Germinal center (tissue), 1 donor: ENCODE data around the gene SLC12A7.
"Not testable (repeated sequence)": the region's sequence is repeated elsewhere in the genome, so short reads cannot be mapped to it uniquely, and the experiment has no call there.

Experiments used
- DNase-seq: peaks from one replicate; pipeline ENCODE4 v3.0.0; 2012; ENCODE audit warnings: mixed read lengths, low spot score

Gene SLC12A7

GRCh38 chr5:1111727-1112289, at the start of gene SLC12A7:
SLC12A7 (minus strand) TSS chr5:1112063; CDS start chr5:1111991, 72 bp downstream.
- DNase-seq = peak; percentile 58

- DNase-seq = no peak
These were observed 49.4 kb upstream of the SLC12A7 start for GRCh38 chr5:1161108-1161832.

GRCh38 chr5:1159774-1160406, 48.0 kb upstream of the SLC12A7 start:
- DNase-seq = no peak

- no peak for DNase-seq
These were observed 47.4 kb upstream of the SLC12A7 start for GRCh38 chr5:1159341-1159675.

DNA sequence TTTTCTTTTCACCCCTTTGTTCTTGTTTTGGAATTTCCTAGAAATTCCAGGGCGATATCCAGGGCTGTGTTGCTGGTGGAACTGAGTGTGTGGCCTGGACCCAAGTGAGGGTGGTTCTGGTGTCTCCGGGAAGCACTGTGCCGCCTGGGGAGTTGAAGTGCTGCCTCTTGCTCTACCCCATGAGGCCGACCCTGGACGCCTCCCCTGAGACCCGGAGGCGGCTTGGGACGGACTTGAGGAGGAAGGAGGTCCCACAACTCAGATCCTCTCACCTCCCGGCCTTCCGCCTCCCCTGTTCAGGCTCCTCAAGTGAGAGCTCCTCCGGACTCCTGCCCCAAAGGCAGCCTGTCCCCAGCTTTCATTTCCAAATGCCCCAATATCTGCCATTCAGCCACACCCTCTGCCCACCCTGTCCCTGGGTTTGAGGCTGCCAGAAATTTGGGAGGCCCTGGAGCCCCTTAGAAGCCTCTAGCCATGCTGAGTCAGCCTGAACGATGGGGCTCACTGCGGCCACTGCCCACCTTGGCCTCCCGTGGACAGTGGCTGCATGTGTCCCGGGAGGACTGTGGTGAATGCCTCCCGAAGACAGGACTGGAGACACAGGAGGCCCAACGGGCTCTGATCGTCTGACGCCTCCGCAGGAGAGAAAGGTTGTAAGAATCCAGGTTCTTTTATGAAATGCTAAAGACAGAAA, 46.9 kb upstream of the SLC12A7 start:
- no peak for DNase-seq

DNA sequence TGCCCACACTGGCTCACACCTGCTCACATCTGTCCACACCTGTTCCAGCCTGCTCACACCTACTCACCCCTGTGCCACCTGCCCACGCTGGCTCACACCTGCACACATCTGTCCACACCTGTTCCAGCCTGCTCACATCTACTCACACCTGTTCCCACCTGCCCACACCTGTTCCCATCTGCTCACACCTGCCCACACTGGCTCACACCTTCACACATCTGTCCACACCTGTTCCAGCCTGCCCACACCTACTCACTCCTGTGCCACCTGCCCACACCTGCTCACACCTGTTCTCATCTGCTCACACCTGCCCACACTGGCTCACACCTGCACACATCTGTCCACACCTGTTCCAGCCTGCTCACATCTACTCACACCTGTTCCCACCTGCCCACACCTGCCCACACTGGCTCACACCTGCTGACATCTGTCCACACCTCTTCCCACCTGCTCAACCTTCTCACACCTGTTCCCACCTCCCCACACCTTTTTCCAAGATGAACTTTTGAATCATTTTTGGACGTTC, 45.7 kb upstream of the SLC12A7 start:
- DNase-seq = not testable (repeated sequence)

DNA sequence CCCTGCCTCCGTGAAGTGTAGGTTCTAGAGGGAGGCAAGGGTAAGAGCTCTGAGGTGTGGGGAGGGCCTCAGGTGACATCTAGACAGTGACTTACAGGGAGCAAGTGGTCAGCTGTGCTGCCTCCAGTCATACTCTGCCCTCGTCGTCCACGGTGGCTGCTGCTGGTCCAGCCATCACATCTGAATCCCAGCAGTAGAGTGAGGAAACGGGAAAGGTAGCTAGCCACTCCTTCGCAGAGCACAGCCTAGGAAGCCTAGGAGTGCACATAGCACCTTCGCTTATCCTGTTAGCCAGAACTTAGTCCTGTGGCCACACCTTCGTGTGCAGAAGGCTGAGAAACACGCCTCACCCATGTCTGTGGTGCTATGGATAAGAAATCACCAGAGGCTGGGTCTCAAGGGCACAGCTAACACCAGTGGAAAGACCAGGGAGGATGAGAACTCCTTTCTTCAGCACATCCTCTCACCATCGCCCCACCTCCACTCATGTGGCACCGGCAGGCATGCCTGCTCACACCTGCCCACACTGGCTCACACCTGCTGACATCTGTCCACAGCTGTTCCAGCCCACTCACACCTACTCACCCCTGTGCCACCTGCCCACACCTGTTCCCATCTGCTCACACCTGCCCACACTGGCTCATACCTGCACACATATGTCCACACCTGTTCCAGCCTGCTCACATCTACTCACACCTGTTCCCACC, 45.0 kb upstream of the SLC12A7 start:
- no peak for DNase-seq

- DNase-seq = no peak
These were observed 44.3 kb upstream of the SLC12A7 start for GRCh38 chr5:1156033-1156753.

DNA sequence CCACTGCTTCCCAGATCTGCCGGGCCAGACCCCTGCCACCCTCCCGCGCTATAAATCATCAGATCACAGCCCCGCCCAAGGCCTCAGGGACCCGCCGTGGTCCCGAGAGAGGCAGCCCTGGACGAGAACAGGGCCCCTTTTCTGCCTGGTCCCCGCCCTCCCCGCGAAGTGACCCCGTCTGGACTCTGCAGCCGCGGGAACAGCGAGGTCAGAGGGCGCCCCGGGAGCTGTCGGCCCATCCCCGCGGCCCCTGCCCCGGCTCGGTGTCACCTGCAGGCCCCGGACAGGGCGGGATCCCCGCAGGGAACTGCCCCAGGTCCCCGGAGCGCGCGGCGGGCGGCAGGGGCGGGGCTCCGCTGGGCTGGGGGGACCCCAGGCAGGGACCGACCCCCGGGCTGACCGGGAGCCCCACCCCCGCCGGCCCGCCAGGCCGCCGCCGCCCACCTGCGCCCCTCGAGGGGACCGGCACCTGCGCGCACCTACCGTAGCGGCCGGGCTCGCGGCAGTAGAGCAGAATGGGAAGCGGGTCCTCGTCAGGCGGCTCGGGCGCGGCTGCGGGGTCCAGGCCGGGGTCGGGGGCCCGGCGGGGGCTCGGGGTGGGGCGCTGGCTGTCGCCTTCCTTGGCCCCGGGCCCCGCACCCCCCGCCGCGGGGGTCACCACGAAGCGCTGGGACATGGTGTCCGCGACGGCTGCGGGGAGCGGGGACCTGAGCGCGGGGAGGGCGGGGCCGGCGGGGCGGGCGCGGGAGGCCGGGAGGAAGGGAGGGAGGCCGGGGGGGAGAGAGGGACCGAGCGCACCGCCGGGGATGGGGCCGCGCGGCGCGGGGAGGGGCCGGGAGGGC, 43.5 kb upstream of the SLC12A7 start:
- DNase-seq = no peak

GRCh38 chr5:1153428-1153827, 41.6 kb upstream of the SLC12A7 start:
- DNase-seq = no peak

DNA sequence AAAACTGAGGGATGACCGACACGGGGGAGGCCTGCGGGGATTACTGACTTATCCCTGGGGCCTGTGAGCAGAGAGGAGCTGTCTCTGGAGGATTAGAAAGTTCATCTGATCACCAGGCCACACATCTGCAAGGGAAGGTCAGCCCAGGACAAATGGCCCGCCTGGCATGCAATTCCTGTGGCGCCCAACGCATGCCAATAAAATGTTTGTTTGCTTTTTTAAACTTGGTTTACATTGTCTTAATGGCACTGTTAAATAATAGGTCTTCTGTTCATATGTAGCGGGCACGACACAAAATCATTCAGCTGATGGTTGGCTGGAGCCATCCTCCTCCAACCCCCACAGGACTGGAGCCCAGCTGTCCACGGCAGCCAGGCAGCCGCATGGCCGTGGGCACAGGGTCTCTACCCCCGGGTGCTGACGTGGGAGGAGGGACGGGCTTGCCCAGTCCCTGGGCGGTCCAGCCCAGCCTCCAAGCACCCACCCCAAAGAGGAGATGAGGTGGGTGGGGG, 41.0 kb upstream of the SLC12A7 start:
- DNase-seq = no peak

- DNase-seq = no peak
These were observed 40.3 kb upstream of the SLC12A7 start for GRCh38 chr5:1152156-1152555.

DNA sequence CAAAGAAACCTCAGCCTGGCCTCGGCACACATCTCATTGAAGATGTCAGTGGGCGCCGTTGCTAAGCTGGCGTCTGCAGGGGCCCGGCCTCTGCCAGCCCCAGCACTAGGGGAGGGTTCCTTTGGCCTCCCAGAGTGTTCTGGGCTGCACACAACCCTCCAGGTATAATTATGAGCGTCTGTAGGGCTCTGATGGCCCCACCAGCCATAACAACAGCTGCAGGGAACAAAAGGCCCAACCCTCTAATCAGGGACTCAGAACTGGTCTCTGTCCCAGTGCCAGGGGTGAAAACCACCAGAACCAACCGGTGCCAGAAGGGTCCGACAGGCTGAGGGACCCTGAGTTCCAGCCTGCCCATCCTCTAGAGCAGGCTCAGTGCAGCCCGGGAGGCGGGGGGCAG, 39.5 kb upstream of the SLC12A7 start:
- DNase-seq = no peak

GRCh38 chr5:1150866-1151265, 39.0 kb upstream of the SLC12A7 start:
- no peak for DNase-seq

- no peak for DNase-seq
These were observed 33.0 kb upstream of the SLC12A7 start for GRCh38 chr5:1144638-1145396.

DNA sequence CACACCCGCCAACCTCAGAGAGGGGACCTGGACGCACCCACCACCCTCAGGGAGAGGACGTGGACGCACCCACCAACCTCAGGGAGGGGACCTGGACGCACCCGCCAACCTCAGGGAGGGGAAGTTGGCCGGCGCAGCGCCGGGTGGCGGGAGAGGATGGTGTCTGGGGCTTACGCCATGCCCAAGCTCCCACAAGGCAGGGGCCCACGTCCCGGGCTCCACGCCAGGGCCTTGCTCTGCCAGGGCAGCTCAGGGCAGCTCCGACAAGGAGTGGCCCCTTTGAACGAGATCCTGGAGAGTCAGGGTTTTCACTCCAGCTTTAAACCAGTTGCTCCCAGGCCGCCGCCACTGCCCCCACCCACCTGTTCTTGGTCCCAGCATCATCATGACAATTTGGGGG, 32.2 kb upstream of the SLC12A7 start:
- no peak for DNase-seq

GRCh38 chr5:1143670-1143951, 31.7 kb upstream of the SLC12A7 start:
- DNase-seq = no peak

DNA sequence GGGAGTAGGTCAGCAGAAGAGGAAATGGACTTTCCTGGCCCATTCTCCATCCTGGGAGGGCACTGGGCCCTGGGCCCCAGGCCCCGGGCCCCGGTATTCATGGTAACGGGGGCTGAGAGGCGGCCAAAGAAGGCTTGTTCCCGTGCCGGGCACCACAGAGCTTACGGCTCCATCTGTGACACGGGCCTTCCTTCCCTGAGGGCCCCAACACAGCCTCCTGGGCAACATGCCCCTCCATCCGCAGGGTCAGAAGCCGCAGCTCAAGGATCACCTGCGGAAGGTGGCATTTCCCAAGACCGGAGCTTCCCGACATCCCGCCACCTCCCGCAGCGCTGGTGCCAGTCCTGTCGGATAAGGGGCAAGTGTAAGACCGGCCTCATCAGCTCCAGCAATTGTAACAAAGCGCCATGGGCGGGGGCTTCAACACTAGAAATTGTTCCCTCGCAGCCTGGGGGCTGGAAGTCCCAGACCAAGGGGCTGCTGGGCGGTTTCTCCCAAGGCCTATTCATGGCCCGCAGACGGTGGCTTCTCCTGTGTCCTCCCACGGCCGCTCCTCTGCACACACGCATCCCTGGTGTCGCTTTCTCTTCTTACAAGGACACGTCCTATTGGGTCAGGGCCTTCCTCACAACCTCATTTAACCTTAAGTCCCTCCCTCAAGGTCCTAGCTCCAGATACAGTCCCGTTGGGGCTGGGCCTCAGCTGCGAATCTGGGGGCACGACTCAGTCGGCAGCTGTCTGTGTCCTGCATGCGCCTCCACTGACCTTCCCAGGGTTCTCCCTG, 31.2 kb upstream of the SLC12A7 start:
- no peak for DNase-seq

- no peak for DNase-seq
These were observed 30.0 kb upstream of the SLC12A7 start for GRCh38 chr5:1141834-1142233.
